T-helper 17 cell (primary cell): Measurements from ENCODE around the gene MAGED1. TPM values are rescaled to one million over a fixed set of nuclear protein-coding genes. Genes with fewer than 3 reads are reported as not detected.

ENCODE experiments used
- ATAC-seq: fragments of 150-1000 bp; cut with Tn5 transposase; 2 replicates; pipeline ENCODE4 v1.10.0; 2021; ENCODE audit warnings: mild to moderate bottlenecking, moderate library complexity
- DNase-seq, 3 donors: peaks; one replicate each; pipeline versions ENCODE4 v3.0.0 to v3.0.0-alpha.2; 2020 to 2021
- H3K9me3 ChIP-seq: one replicate; pipeline ENCODE4 v1.7.0; 2013; ENCODE audit warnings: low read length, mild to moderate bottlenecking; ENCODE audit not compliant: control insufficient read depth, poor library complexity, severe bottlenecking
- H3K27ac Mint-ChIP-seq: one replicate; pipeline ENCODE4 v1.8.0; 2022; ENCODE audit warnings: mild to moderate bottlenecking, moderate library complexity, mixed read lengths
- H3K27me3 Mint-ChIP-seq: one replicate; pipeline ENCODE4 v1.8.0; 2022; ENCODE audit warnings: mixed read lengths
- H3K36me3 Mint-ChIP-seq: one replicate; pipeline ENCODE4 v1.8.0; 2022; ENCODE audit warnings: low read depth, mixed read lengths
- H3K4me1 Mint-ChIP-seq: one replicate; pipeline ENCODE4 v1.8.0; 2022; ENCODE audit warnings: mild to moderate bottlenecking, mixed read lengths
- H3K4me3 Mint-ChIP-seq: one replicate; pipeline ENCODE4 v1.8.0; 2022; ENCODE audit warnings: mild to moderate bottlenecking, moderate library complexity, mixed read lengths
- total RNA-seq, 4 donors: library from RNA in 2 of 4; stranded (reverse) in 2 of 4; gene quantifications; one replicate each; pipeline ENCODE4 v1.2.3 and lab custom pipeline; 2022 to 2026

The MAGED1 gene
- total RNA-seq (10 to 100 TPM; 25.6 to 26.3 TPM), total RNA-seq (lab: John Stamatoyannopoulos, UW) (17.2 to 20.8 reads per million in 2 donors)

- peaks cover 11% of the 10 kb centered on the region for H3K4me1 Mint-ChIP-seq
- H3K27ac Mint-ChIP-seq = peak within 1 kb of the TSS; percentile 88
- peak within 1 kb of the TSS; percentile 96 for H3K4me3 Mint-ChIP-seq
- H3K36me3 Mint-ChIP-seq = peaks cover 2% of the 10 kb centered on the region
- no peaks in the 10 kb centered on the region for H3K27me3 Mint-ChIP-seq
- ATAC-seq (peak; percentile 93), DNase-seq (peak; percentile 28 to 61 (median 48))
- H3K9me3 ChIP-seq = no peaks in the 10 kb centered on the region
Observed at GRCh38 chrX:51892921-51893745, at the start of gene MAGED1. Gene MAGED1, plus strand, starts transcription at chrX:51893623. Its CDS starts 682 bp downstream, at chrX:51894305.

GRCh38 chrX:51847463-51847862 lies 46.0 kb upstream of the MAGED1 start:
- no peak for ATAC-seq
- Mint-ChIP-seq H3K27me3 (no peaks in the 10 kb centered on the region), H3K4me3 (no peak overlapping the region), H3K4me1 (peaks cover 6% of the 10 kb centered on the region), H3K36me3 (no peaks in the 10 kb centered on the region), H3K27ac (no peak overlapping the region)
- no peak for DNase-seq
- H3K9me3 ChIP-seq = no peaks in the 10 kb centered on the region

GRCh38 chrX:51851507-51852085 lies 41.8 kb upstream of the MAGED1 start:
- Mint-ChIP-seq H3K4me1 (peaks cover 4% of the 10 kb centered on the region), H3K36me3 (peaks cover 2% of the 10 kb centered on the region), H3K27me3 (no peaks in the 10 kb centered on the region), H3K4me3 (no peak overlapping the region), H3K27ac (no peak overlapping the region)
- DNase-seq (no peak), ATAC-seq (no peak)
- H3K9me3 ChIP-seq = peaks cover under 1% of the 10 kb centered on the region

- Mint-ChIP-seq H3K27me3 (no peaks in the 10 kb centered on the region), H3K36me3 (peaks cover 2% of the 10 kb centered on the region), H3K4me3 (no peak overlapping the region), H3K4me1 (peaks cover 4% of the 10 kb centered on the region), H3K27ac (no peak overlapping the region)
- DNase-seq (no peak), ATAC-seq (no peak)
- H3K9me3 ChIP-seq = peaks cover 4% of the 10 kb centered on the region
Observed at GRCh38 chrX:51852096-51852495, 41.3 kb upstream of the MAGED1 start.

GRCh38 chrX:51852621-51853020 lies 40.8 kb upstream of the MAGED1 start:
- Mint-ChIP-seq H3K27me3 (no peaks in the 10 kb centered on the region), H3K27ac (no peak overlapping the region), H3K4me1 (peaks cover 2% of the 10 kb centered on the region), H3K36me3 (peaks cover 2% of the 10 kb centered on the region), H3K4me3 (no peak overlapping the region)
- ATAC-seq (no peak), DNase-seq (no peak)
- H3K9me3 ChIP-seq = peaks cover 4% of the 10 kb centered on the region

- ATAC-seq (no peak), DNase-seq (no peak)
- Mint-ChIP-seq H3K4me1 (peaks cover under 1% of the 10 kb centered on the region), H3K4me3 (no peak overlapping the region), H3K36me3 (peaks cover 2% of the 10 kb centered on the region), H3K27ac (no peak overlapping the region), H3K27me3 (no peaks in the 10 kb centered on the region)
- H3K9me3 ChIP-seq = peaks cover 9% of the 10 kb centered on the region
Observed at GRCh38 chrX:51853251-51853650, 40.2 kb upstream of the MAGED1 start.

GRCh38 chrX:51855698-51856097 lies 37.7 kb upstream of the MAGED1 start:
- ATAC-seq = no peak
- H3K27me3 Mint-ChIP-seq = no peaks in the 10 kb centered on the region
- no peaks in the 10 kb centered on the region for H3K4me1 Mint-ChIP-seq
- H3K9me3 ChIP-seq = peaks cover 9% of the 10 kb centered on the region
- no peak for DNase-seq
- peaks cover 2% of the 10 kb centered on the region for H3K36me3 Mint-ChIP-seq
- H3K27ac Mint-ChIP-seq = no peak overlapping the region
- no peak overlapping the region for H3K4me3 Mint-ChIP-seq

GRCh38 chrX:51857159-51857733 lies 36.2 kb upstream of the MAGED1 start:
- no peaks in the 10 kb centered on the region for H3K4me1 Mint-ChIP-seq
- H3K9me3 ChIP-seq = peaks cover 9% of the 10 kb centered on the region
- H3K27me3 Mint-ChIP-seq = no peaks in the 10 kb centered on the region
- DNase-seq (no peak), ATAC-seq (no peak)
- H3K36me3 Mint-ChIP-seq = peaks cover 2% of the 10 kb centered on the region
- H3K4me3 Mint-ChIP-seq = no peak overlapping the region
- no peak overlapping the region for H3K27ac Mint-ChIP-seq

- ATAC-seq (no peak), DNase-seq (no peak)
- peaks cover 9% of the 10 kb centered on the region for H3K9me3 ChIP-seq
- Mint-ChIP-seq H3K4me1 (no peaks in the 10 kb centered on the region), H3K36me3 (peaks cover 5% of the 10 kb centered on the region), H3K27me3 (no peaks in the 10 kb centered on the region), H3K4me3 (no peak overlapping the region), H3K27ac (no peak overlapping the region)
Observed at GRCh38 chrX:51860679-51861078, 32.7 kb upstream of the MAGED1 start.

- no peak overlapping the region for H3K4me3 Mint-ChIP-seq
- no peaks in the 10 kb centered on the region for H3K27me3 Mint-ChIP-seq
- H3K27ac Mint-ChIP-seq = no peak overlapping the region
- H3K4me1 Mint-ChIP-seq = no peaks in the 10 kb centered on the region
- H3K9me3 ChIP-seq = peaks cover 3% of the 10 kb centered on the region
- DNase-seq (no peak), ATAC-seq (no peak)
- H3K36me3 Mint-ChIP-seq = peaks cover 3% of the 10 kb centered on the region
Observed at GRCh38 chrX:51862920-51863319, 30.5 kb upstream of the MAGED1 start.

- Mint-ChIP-seq H3K27ac (no peak overlapping the region), H3K4me1 (no peaks in the 10 kb centered on the region), H3K27me3 (no peaks in the 10 kb centered on the region), H3K36me3 (peaks cover 3% of the 10 kb centered on the region), H3K4me3 (no peak overlapping the region)
- no peaks in the 10 kb centered on the region for H3K9me3 ChIP-seq
- DNase-seq (no peak), ATAC-seq (no peak)
Observed at GRCh38 chrX:51866210-51866609, 27.2 kb upstream of the MAGED1 start.

- peaks cover 3% of the 10 kb centered on the region for H3K36me3 Mint-ChIP-seq
- no peak for ATAC-seq
- H3K9me3 ChIP-seq = no peaks in the 10 kb centered on the region
- no peak overlapping the region for H3K27ac Mint-ChIP-seq
- DNase-seq = no peak
- no peak overlapping the region for H3K4me3 Mint-ChIP-seq
- no peaks in the 10 kb centered on the region for H3K4me1 Mint-ChIP-seq
- no peaks in the 10 kb centered on the region for H3K27me3 Mint-ChIP-seq
Observed at GRCh38 chrX:51867626-51868025, 25.8 kb upstream of the MAGED1 start.

- H3K9me3 ChIP-seq = no peaks in the 10 kb centered on the region
- Mint-ChIP-seq H3K4me1 (peaks cover 15% of the 10 kb centered on the region), H3K4me3 (no peak overlapping the region), H3K36me3 (no peaks in the 10 kb centered on the region), H3K27me3 (no peaks in the 10 kb centered on the region), H3K27ac (no peak overlapping the region)
- DNase-seq (no peak), ATAC-seq (no peak)
Observed at GRCh38 chrX:51870354-51870753, 23.1 kb upstream of the MAGED1 start.
